ENCODE measurements around the gene CEACAM20. TPM values are rescaled to one million over a fixed set of nuclear protein-coding genes. Genes with fewer than 3 reads are reported as not detected.
A peak's percentile ranks its signal among the peaks of the same experiment; 100 is the strongest.

The CEACAM20 gene
- total and polyA plus RNA-seq, 2 experiments from 2014 or later, result not detected

- Mint-ChIP-seq H3K4me1 (peaks cover 11% of the 10 kb centered on the region), H3K4me3 (peak overlapping the region; percentile 96), H3K9me3 (peaks cover 77% of the 10 kb centered on the region), H3K27me3 (ENCODE audit: insufficient read depth, low read depth, poor library complexity) (peaks cover 24% of the 10 kb centered on the region), H3K27ac (no peak overlapping the region), H3K36me3 (ENCODE audit: low read depth) (peaks cover 61% of the 10 kb centered on the region)
- Histone ChIP-seq H4K20me1 (replicated peaks; ENCODE audit: insufficient read depth) (no peaks in the 10 kb centered on the region; the same call in none of the 2 replicates), H3K9me2 (ENCODE audit: insufficient read depth) (no peaks in the 10 kb centered on the region; the same call in 1 of the 2 replicates), H3K36me3 (ENCODE audit: insufficient read depth) (peaks cover 22% of the 10 kb centered on the region), H3F3A (replicated peaks; ENCODE audit: low read depth) (no peaks in the 10 kb centered on the region), H3K79me2 (replicated peaks; ENCODE audit: insufficient read depth) (peaks cover 58% of the 10 kb centered on the region), H3K4me2 (peak overlapping the region; percentile 98), H3K27ac (ENCODE audit: low read depth) (no peak overlapping the region), H3K27me3 (ENCODE audit: insufficient read depth) (no peaks in the 10 kb centered on the region), H3K4me1 (ENCODE audit: insufficient read depth) (no peaks in the 10 kb centered on the region), H3K4me3 (peak overlapping the region; percentile 99), H2AFZ (no peak overlapping the region)
- TF ChIP-seq CREB1 (CRISPR knock-in tag; IDR thresholded peaks at IDR 0.05; ENCODE audit: low read depth) (no peak), POLR2AphosphoS5 (IDR thresholded peaks at IDR 0.05; ENCODE audit: low read depth) (no peak), NANOG (IDR thresholded peaks at IDR 0.05; ENCODE audit: borderline replicate concordance) (no peak), ZNF462 (CRISPR knock-in tag; IDR thresholded peaks at IDR 0.05) (no peak), EZH2phosphoT487 (IDR thresholded peaks at IDR 0.05; ENCODE audit: unreplicated experiment) (no peak), ETS1 (IDR thresholded peaks at IDR 0.05) (no peak), CTCF (conservative IDR thresholded peaks at IDR 0.05; ENCODE audit: low read depth in 2 of 2) (no peak), STAT1 (IDR thresholded peaks at IDR 0.05; ENCODE audit: unreplicated experiment) (no peak), JUNB (IDR thresholded peaks at IDR 0.05; ENCODE audit: unreplicated experiment) (no peak), ZNF331 (CRISPR knock-in tag; IDR thresholded peaks at IDR 0.05; ENCODE audit: low read depth) (no peak), ZNF114 (CRISPR knock-in tag; IDR thresholded peaks at IDR 0.05) (no peak), REST (IDR thresholded peaks at IDR 0.05; ENCODE audit: unreplicated experiment) (no peak)
- DNase-seq (ENCODE audit: low spot score) (no peak), ATAC-seq (no peak)
Observed at GRCh38 chr19:44498988-44499387, 30.5 kb downstream of the CEACAM20 start.

Measured in GM23338 (cell line).